Spleen (tissue), 11 donors: ENCODE results near the gene KCNE5. TPM values are rescaled to one million over a fixed set of nuclear protein-coding genes. Genes with fewer than 3 reads are reported as not detected.
"Not testable (repeated sequence)": the region's sequence is repeated elsewhere in the genome, so short reads cannot be mapped to it uniquely, and the experiment has no call there.

ENCODE experiments used
- DNase-seq: peaks from one replicate; pipeline ENCODE4 v3.0.0-alpha.2; 2020
- H3K27ac ChIP-seq, 8 donors: fragments of 200-600 bp; sonication (generic) in 7 of 8; 1 replicate in 4 of 8; 2 replicates in 4 of 8; pipeline versions ENCODE4 v1.5.0 to v1.8.0; 2016 to 2021; ENCODE audit warnings: inconsistent platforms in 4 of 8, mild to moderate bottlenecking in 4 of 8, moderate library complexity in 1 of 8
- H3K27me3 ChIP-seq, 7 donors: fragments of 200-600 bp; sonication (generic) in 6 of 7; replicated peaks in 1 of 7; 1 replicate in 4 of 7; 2 replicates in 3 of 7; pipeline versions ENCODE4 v1.5.0 to v1.8.0; 2016 to 2021; ENCODE audit warnings: inconsistent platforms in 3 of 7, mild to moderate bottlenecking in 1 of 7
- H3K36me3 ChIP-seq, 6 donors: fragments of 200-600 bp; sonication (generic) in 5 of 6; 1 replicate in 4 of 6; 2 replicates in 2 of 6; pipeline versions ENCODE4 v1.5.0 to v1.8.0; 2016 to 2021; ENCODE audit warnings: inconsistent platforms in 2 of 6
- H3K4me1 ChIP-seq, 6 donors: fragments of 200-600 bp; sonication (generic) in 5 of 6; 1 replicate in 3 of 6; 2 replicates in 3 of 6; pipeline versions ENCODE4 v1.5.0 to v1.8.0; 2016 to 2021; ENCODE audit warnings: inconsistent platforms in 3 of 6
- H3K4me3 ChIP-seq, 8 donors: fragments of 200-600 bp; sonication (generic) in 7 of 8; 1 replicate in 4 of 8; 2 replicates in 4 of 8; pipeline versions ENCODE4 v1.5.0 to v1.8.0; 2016 to 2021; ENCODE audit warnings: inconsistent platforms in 4 of 8, mild to moderate bottlenecking in 4 of 8, moderate library complexity in 2 of 8
- H3K9me3 ChIP-seq, 8 donors: fragments of 200-600 bp; sonication (generic) in 7 of 8; 1 replicate in 4 of 8; 2 replicates in 4 of 8; pipeline versions ENCODE4 v1.5.0 to v1.8.0; 2016 to 2021; ENCODE audit warnings: inconsistent platforms in 4 of 8
- CTCF ChIP-seq, 11 experiments: fragments of 200-600 bp in 7 of 11; fragments of 450-650 bp in 4 of 11; sonication (generic) in 4 of 11; IDR thresholded peaks in 8 of 11; conservative IDR thresholded peaks in 3 of 11; 1 replicate in 7 of 11; 2 replicates in 4 of 11; pipeline versions ENCODE4 v1.4.0 to v1.8.0; 2016 to 2021; ENCODE audit warnings: antibody characterized with exemption in 11 of 11, inconsistent platforms in 4 of 11, mild to moderate bottlenecking in 1 of 11
- POLR2A ChIP-seq, 3 donors: fragments of 450-650 bp; IDR thresholded peaks; one replicate each; pipeline ENCODE4 v1.5.1; 2017; ENCODE audit warnings: antibody characterized with exemption in 3 of 3, mild to moderate bottlenecking in 1 of 3
- POLR2AphosphoS5 ChIP-seq, 3 donors: sonication (generic); formaldehyde crosslinking; IDR thresholded peaks; one replicate each; pipeline ENCODE4 v1.5.1; 2017; ENCODE audit warnings: antibody characterized with exemption in 3 of 3
- WGBS, 5 donors: extraction: QIAGEN DNeasy Blood & Tissue Kit in 3 of 5; methylation state at CpG; one replicate each; pipeline versions ENCODE4 v1.1.5 to v1.1.7; 2013 to 2018; 5-methylcytosine and 5-hydroxymethylcytosine counted together
- intact Hi-C: fragments of 100-400 bp; cut with DNase I; formaldehyde crosslinking; loops from one replicate; pipeline ENCODE4 v1.15.0; 2023; ENCODE audit warnings: low total_unique reads
- polyA plus RNA-seq, 3 donors: library from polyadenylated mRNA; stranded (reverse); fragments of 200-250 nt; gene quantifications; one replicate each; pipeline ENCODE4 v1.2.1, GENCODE V29; 2013
- total RNA-seq, 7 donors: library from RNA; depleted of rRNA in 3 of 7; stranded (reverse); fragments of >200 nt in 3 of 7; fragmentation: NEBNext Ultra II Directional in 4 of 7; extraction: Animal tissue kit (Norgen Biotek cat#: 25700) in 4 of 7; gene quantifications; one replicate each; pipeline versions ENCODE4 v1.1.0 to v1.2.1, GENCODE V29; 2016 to 2021
- donor health status: healthy with polysubstance abuse.
- donor health status: DM: no; HTN: no; CAD: no; lungs with moderate emphysema.
- donor health status: DM: no; HTN: no; CAD: no.
- donor health status: Bipolar disorder and iron deficiency.
- donor health status: healthy.
- donor health status: DM: no; HTN: no; CAD: no.
- donor health status: DM: yes; HTN: yes; CAD: no.

The KCNE5 gene
- total and polyA plus RNA-seq, 10 donors = 0.08 to 0.94 (median 0.44) TPM; not detected in 1

DNA sequence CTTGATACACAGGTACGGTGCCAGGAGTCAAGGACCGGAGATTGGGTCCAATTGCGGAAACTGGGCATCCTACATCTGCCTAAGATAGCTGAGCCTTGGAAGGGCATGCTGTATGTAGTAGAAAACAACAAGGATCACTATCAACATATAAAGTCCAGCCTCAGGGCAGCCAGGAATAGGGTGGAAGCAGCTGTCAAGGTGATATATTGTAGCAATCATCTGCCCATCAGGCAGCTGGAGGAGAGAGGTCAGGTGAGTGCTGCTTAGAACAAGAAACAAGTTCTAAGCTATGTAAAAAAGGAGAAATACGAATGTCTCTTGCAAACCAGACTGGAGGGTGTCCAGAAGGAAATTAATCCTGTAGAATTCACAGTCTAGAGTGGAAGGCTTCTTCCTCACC is 34.8 kb downstream of the KCNE5 start:
- intact Hi-C loops = no loop called here
- WGBS, 5 donors = 67 to 81% (median 71%) methylated on average over 4 of the region's 4 CpGs
- Histone ChIP-seq H3K4me3 (no peak overlapping the region), H3K9me3 (no peaks in the 10 kb centered on the region), H3K36me3 (no peaks in the 10 kb centered on the region), H3K27ac (no peak overlapping the region), H3K4me1 (no peaks in the 10 kb centered on the region), H3K27me3 (peaks cover 0 to 16% (median 0%) of the 10 kb centered on the region in 7 donors)
- DNase-seq = no peak
- TF ChIP-seq POLR2AphosphoS5 (IDR thresholded peaks at IDR 0.05) (no peak), CTCF (IDR thresholded peaks at IDR 0.05 in 8 of 11, conservative IDR thresholded peaks at IDR 0.05 in 3 of 11) (no peak), POLR2A (IDR thresholded peaks at IDR 0.05) (no peak)

- Histone ChIP-seq H3K36me3 (no peaks in the 10 kb centered on the region), H3K27ac (no peak overlapping the region), H3K9me3 (no peaks in the 10 kb centered on the region), H3K4me1 (no peaks in the 10 kb centered on the region), H3K27me3 (peaks cover 0 to 18% (median 0%) of the 10 kb centered on the region in 7 donors), H3K4me3 (no peak overlapping the region)
- intact Hi-C loops = no loop called here
- DNase-seq = no peak
- TF ChIP-seq POLR2AphosphoS5 (IDR thresholded peaks at IDR 0.05) (no peak), CTCF (IDR thresholded peaks at IDR 0.05 in 8 of 11, conservative IDR thresholded peaks at IDR 0.05 in 3 of 11) (no peak)
- WGBS, 5 donors = 85 to 100% (median 87%) methylated on average over 2 to 7 of the region's 7 CpGs
Measured at GRCh38 chrX:109585488-109585887, 39.5 kb downstream of the KCNE5 start.

DNA sequence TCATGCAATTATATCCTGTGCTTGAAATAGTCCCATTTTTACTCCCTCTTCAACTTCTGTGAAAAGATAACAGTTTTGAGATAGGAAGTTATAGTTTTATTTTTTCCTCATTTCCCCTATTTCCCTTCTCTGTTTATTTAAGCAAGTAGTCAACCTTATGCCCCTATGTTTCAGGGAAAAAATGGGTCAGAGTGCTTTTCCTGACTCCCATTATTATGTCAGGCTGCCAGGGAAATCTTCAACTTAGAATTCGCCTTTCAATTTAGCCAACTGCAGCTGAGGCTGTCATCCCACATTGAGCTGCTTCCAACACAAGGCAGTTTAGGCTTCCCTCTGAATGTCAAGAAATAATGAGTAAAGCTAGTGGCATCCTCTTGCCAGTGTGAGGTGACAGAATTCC is 46.1 kb downstream of the KCNE5 start:
- no peaks in the 10 kb centered on the region for H3K9me3 ChIP-seq
- no peaks in the 10 kb centered on the region for H3K4me1 ChIP-seq
- no peak for DNase-seq
- intact Hi-C loops = no loop called here
- peaks cover 0 to 3% (median 0%) of the 10 kb centered on the region in 7 donors for H3K27me3 ChIP-seq
- H3K27ac ChIP-seq = no peak overlapping the region
- TF ChIP-seq POLR2AphosphoS5 (IDR thresholded peaks at IDR 0.05) (no peak), POLR2A (IDR thresholded peaks at IDR 0.05) (no peak), CTCF (IDR thresholded peaks at IDR 0.05 in 8 of 11, conservative IDR thresholded peaks at IDR 0.05 in 3 of 11) (no peak)
- H3K36me3 ChIP-seq = no peaks in the 10 kb centered on the region
- WGBS, 5 donors = 38 to 76% (median 58%) methylated on average over 1 of the region's 1 CpG
- no peak overlapping the region for H3K4me3 ChIP-seq

- WGBS, 5 donors = 61 to 88% (median 84%) methylated on average over 2 of the region's 2 CpGs
- Histone ChIP-seq H3K27ac (no peak overlapping the region), H3K4me3 (no peak overlapping the region), H3K27me3 (peaks cover 0 to 2% (median 0%) of the 10 kb centered on the region in 7 donors), H3K36me3 (no peaks in the 10 kb centered on the region), H3K4me1 (no peaks in the 10 kb centered on the region), H3K9me3 (no peaks in the 10 kb centered on the region)
- no peak for TF ChIP-seq CTCF (IDR thresholded peaks at IDR 0.05 in 8 of 11, conservative IDR thresholded peaks at IDR 0.05 in 3 of 11)
- no peak for TF ChIP-seq POLR2A (IDR thresholded peaks at IDR 0.05)
- TF ChIP-seq POLR2AphosphoS5 (IDR thresholded peaks at IDR 0.05) = no peak
- intact Hi-C loops = no loop called here
- no peak for DNase-seq
Measured at GRCh38 chrX:109577055-109577454, 47.9 kb downstream of the KCNE5 start.

- H3K9me3 ChIP-seq, H3K27me3 ChIP-seq, H3K4me3 ChIP-seq, DNase-seq, H3K36me3 ChIP-seq, H3K27ac ChIP-seq, H3K4me1 ChIP-seq, intact Hi-C loops: not testable (repeated sequence)
- WGBS, 5 donors = 65 to 96% (median 75%) methylated on average over 4 of the region's 4 CpGs
Measured at GRCh38 chrX:109576083-109576482, 48.9 kb downstream of the KCNE5 start.
